ENCODE results near the gene ARID1B. TPM values are rescaled to one million over a fixed set of nuclear protein-coding genes. Genes with fewer than 3 reads are reported as not detected.

The ARID1B gene
- total RNA-seq, 1 experiment from 2014 or later, result 86.3 TPM

DNA sequence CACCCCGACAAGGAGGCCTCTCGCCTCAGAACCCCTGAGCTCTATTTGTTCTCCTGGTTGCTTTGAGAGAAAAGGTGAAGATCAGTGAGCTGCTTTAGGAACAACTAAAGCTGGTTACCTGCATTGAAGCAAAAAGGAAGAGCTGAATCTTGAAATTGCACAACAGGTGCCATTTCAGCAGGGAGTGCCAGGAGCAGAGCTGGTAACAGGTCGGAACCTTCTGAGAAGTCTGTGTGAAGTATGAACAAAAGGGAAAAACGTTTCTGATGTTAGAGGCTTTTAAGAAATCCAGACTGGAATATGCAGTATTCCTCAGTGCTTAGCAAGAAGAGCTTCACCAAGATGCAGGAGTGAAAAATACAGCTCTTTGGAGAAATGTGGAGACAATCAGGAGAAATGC lies 382.2 kb downstream of the ARID1B start:
- intact Hi-C loops (cut with micrococcal nuclease; ENCODE audit: unreplicated experiment), result loop anchor here (10.0 kb wide), 1 partner anchor 375 kb away; no protein-coding TSS in a partner anchor
- POLR2A ChIA-PET (ENCODE audit: low non-redundant PET), result no interaction called here

DNA sequence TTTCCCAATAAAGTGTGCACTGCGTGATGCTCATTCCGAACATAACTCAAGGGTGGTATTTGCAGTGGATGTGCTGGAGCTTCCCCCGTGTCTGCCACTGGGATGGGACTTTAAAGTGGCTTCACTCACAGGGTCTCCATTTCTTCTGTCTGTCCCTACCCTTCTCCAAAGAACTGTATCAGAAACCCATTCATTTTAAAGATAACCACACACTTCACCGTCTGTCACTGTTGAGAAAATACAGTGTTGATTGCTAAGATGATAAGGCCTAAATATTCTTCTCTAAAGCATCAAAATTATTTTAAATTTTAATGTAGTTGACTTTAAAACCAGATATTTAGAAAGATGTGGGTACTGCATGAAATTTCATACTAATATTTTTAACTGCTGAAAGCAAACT lies 384.7 kb downstream of the ARID1B start:
- H3K9me3 ChIP-seq (ENCODE audit: low read depth, low read length, poor library complexity, severe bottlenecking), result no peaks in the 10 kb centered on the region
- POLR2A ChIA-PET (ENCODE audit: low non-redundant PET), result no interaction called here
- CTCF ChIA-PET, result no interaction called here
- no peaks in the 10 kb centered on the region for H3K27me3 ChIP-seq (replicated peaks; ENCODE audit: insufficient read depth, low read depth, low read length, poor library complexity)
- intact Hi-C loops (cut with micrococcal nuclease; ENCODE audit: unreplicated experiment), result no loop called here
- no peak overlapping the region for H3K4me3 ChIP-seq (ENCODE audit: low read depth, low read length, poor library complexity, severe bottlenecking)
- no peaks in the 10 kb centered on the region for H3K36me3 ChIP-seq (ENCODE audit: insufficient read depth, low read length, poor library complexity, severe bottlenecking)
- no peaks in the 10 kb centered on the region for H3K4me1 ChIP-seq (ENCODE audit: insufficient read depth, low read length, poor library complexity, severe bottlenecking)
- DNase-seq (ENCODE audit: low spot score), result no peak
- H3K27ac ChIP-seq (ENCODE audit: low read depth, low read length, poor library complexity, severe bottlenecking), result no peak overlapping the region
- BruUV-seq (replicated peaks), result no TSS peak
- TF ChIP-seq EZH2 (IDR thresholded peaks at IDR 0.05; ENCODE audit: borderline replicate concordance, low read depth, low read length, poor library complexity, severe bottlenecking), result no peak
- TF ChIP-seq, protein P1, sequence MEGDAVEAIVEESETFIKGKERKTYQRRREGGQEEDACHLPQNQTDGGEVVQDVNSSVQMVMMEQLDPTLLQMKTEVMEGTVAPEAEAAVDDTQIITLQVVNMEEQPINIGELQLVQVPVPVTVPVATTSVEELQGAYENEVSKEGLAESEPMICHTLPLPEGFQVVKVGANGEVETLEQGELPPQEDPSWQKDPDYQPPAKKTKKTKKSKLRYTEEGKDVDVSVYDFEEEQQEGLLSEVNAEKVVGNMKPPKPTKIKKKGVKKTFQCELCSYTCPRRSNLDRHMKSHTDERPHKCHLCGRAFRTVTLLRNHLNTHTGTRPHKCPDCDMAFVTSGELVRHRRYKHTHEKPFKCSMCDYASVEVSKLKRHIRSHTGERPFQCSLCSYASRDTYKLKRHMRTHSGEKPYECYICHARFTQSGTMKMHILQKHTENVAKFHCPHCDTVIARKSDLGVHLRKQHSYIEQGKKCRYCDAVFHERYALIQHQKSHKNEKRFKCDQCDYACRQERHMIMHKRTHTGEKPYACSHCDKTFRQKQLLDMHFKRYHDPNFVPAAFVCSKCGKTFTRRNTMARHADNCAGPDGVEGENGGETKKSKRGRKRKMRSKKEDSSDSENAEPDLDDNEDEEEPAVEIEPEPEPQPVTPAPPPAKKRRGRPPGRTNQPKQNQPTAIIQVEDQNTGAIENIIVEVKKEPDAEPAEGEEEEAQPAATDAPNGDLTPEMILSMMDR (conservative IDR thresholded peaks at IDR 0.05; ENCODE audit: low read depth, low read length), result no peak

More for the DNA sequence above, 382.2 kb downstream of the ARID1B start:
- TF ChIP-seq, protein P1 (conservative IDR thresholded peaks at IDR 0.05; ENCODE audit: low read depth, low read length), result no peak
- no peak for TF ChIP-seq EZH2 (IDR thresholded peaks at IDR 0.05; ENCODE audit: borderline replicate concordance, low read depth, low read length, poor library complexity, severe bottlenecking)
- Histone ChIP-seq H3K4me3 (ENCODE audit: low read depth, low read length, poor library complexity, severe bottlenecking) (no peak overlapping the region), H3K27ac (ENCODE audit: low read depth, low read length, poor library complexity, severe bottlenecking) (no peak overlapping the region), H3K9me3 (ENCODE audit: low read depth, low read length, poor library complexity, severe bottlenecking) (no peaks in the 10 kb centered on the region), H3K27me3 (replicated peaks; ENCODE audit: insufficient read depth, low read depth, low read length, poor library complexity) (no peaks in the 10 kb centered on the region), H3K36me3 (ENCODE audit: insufficient read depth, low read length, poor library complexity, severe bottlenecking) (no peaks in the 10 kb centered on the region), H3K4me1 (ENCODE audit: insufficient read depth, low read length, poor library complexity, severe bottlenecking) (no peaks in the 10 kb centered on the region)
- no TSS peak for BruUV-seq (replicated peaks)
- no peak for DNase-seq (ENCODE audit: low spot score)
- CTCF ChIA-PET, result interaction anchor here (0.6 kb wide), 1 partner anchor 114 kb away, joined by 3 read pairs; no protein-coding TSS in a partner anchor

DNA sequence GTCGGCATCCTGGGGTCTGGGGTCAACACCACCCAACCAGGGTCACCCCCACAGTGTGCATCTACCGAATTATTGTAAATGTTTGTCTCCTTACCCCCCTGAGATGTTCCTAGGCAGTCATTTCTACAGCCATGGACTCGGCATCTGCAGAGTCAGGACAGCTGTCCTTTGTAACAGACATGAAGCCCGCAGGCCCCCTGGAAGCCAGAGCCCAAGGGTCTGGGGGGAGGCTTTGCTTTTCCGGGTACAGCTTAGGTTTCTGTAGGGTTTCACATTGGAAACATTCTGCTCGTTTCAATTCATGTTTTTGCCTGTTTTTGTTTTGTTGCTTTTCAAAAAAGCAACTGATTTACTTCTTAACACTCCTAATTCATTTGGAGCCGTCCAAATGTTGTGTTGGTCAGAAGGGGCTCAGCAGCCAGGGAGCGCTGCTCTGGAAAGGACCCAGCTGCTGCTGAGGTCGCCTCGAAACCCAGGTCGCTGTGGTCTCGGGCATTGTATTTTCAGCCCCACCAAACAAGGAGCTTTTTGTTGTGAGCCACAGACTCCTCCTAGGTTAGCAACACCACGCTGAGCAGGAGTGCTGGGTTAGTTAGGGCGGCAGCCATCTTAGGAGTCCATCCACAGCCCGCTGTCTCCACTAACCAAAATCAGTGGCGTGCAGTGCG lies 385.7 kb downstream of the ARID1B start:
- H3K27ac ChIP-seq (ENCODE audit: low read depth, low read length, poor library complexity, severe bottlenecking), result no peak overlapping the region
- no peaks in the 10 kb centered on the region for H3K4me1 ChIP-seq (ENCODE audit: insufficient read depth, low read length, poor library complexity, severe bottlenecking)
- TF ChIP-seq, protein P1 (conservative IDR thresholded peaks at IDR 0.05; ENCODE audit: low read depth, low read length), result no peak
- TF ChIP-seq EZH2 (IDR thresholded peaks at IDR 0.05; ENCODE audit: borderline replicate concordance, low read depth, low read length, poor library complexity, severe bottlenecking), result no peak
- ChIA-PET POLR2A (ENCODE audit: low non-redundant PET) (no interaction called here), CTCF (no interaction called here)
- no peak for DNase-seq (ENCODE audit: low spot score)
- no peaks in the 10 kb centered on the region for H3K36me3 ChIP-seq (ENCODE audit: insufficient read depth, low read length, poor library complexity, severe bottlenecking)
- no peak overlapping the region for H3K4me3 ChIP-seq (ENCODE audit: low read depth, low read length, poor library complexity, severe bottlenecking)
- H3K27me3 ChIP-seq (replicated peaks; ENCODE audit: insufficient read depth, low read depth, low read length, poor library complexity), result no peaks in the 10 kb centered on the region
- H3K9me3 ChIP-seq (ENCODE audit: low read depth, low read length, poor library complexity, severe bottlenecking), result no peaks in the 10 kb centered on the region
- BruUV-seq (replicated peaks), result no TSS peak
- intact Hi-C loops (cut with micrococcal nuclease; ENCODE audit: unreplicated experiment), result no loop called here
